WTC11 (cell line): Measurements from ENCODE around the gene MPC1.

Experiments used
- SMAD4 ChIP-seq: sonication (generic); formaldehyde crosslinking; IDR thresholded peaks from 2 replicates; pipeline ENCODE4 v1.8.0; 2022; ENCODE audit warnings: mild to moderate bottlenecking, missing genetic modification reagents
- SP1 ChIP-seq: sonication (generic); formaldehyde crosslinking; conservative IDR thresholded peaks from 2 replicates; pipeline ENCODE4 v1.8.1; 2022; ENCODE audit warnings: missing genetic modification reagents
- TF ChIP-seq, protein P1 (sequence below): sonication (generic); formaldehyde crosslinking; IDR thresholded peaks from 2 replicates; pipeline ENCODE4 v1.8.0; 2022; ENCODE audit warnings: mild to moderate bottlenecking, missing genetic modification reagents
- TF ChIP-seq, protein P2 (sequence below): sonication (generic); formaldehyde crosslinking; conservative IDR thresholded peaks from 2 replicates; pipeline ENCODE4 v1.8.1; 2022; ENCODE audit warnings: mild to moderate bottlenecking, missing genetic modification reagents

DNA sequence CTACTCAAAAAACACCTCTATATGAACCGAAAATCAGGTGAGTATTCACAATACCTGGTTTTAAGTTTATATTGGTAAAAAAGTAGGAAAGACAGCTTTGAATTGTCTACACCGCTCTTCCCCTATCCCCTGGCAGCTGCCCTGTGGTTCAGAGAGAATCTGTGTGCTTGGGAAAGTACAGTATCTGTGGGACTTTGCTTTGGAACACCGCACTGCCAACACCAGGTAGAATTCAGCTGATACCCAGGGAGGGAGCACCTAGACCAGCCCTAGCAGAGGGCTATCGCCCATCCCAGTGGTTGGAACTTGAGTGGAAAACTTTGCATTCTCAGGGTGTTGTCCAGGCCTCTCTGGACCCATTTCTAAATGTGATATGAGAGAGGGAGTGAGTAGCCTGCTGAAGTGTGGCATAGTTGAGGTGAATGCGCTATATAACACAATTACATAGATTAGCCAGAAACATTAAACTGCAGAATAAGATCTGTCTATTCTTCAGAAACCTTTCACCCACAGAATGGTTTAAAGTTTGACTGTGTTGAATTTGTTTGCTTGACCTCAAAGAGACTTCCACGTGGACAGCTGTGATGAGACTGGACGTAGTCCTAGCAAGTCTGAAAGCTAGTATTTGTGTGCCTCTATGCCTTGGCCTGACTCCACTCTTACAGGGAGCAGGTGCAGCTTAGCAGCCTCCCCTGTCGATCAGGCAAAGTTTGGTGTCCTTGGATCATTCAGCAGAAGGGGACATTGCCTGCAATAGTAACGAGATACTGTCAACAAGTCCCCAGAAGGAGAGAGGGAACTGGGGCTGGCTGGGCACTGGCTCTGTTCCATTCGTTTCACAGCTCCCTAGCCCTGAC is 11.5 kb upstream of the MPC1 start:
- no peak for TF ChIP-seq SMAD4 (CRISPR knock-in tag)
- no peak for TF ChIP-seq SP1 (CRISPR knock-in tag)
- TF ChIP-seq, protein P1, sequence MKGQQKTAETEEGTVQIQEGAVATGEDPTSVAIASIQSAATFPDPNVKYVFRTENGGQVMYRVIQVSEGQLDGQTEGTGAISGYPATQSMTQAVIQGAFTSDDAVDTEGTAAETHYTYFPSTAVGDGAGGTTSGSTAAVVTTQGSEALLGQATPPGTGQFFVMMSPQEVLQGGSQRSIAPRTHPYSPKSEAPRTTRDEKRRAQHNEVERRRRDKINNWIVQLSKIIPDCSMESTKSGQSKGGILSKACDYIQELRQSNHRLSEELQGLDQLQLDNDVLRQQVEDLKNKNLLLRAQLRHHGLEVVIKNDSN (CRISPR knock-in tag): no peak
- TF ChIP-seq, protein P2, sequence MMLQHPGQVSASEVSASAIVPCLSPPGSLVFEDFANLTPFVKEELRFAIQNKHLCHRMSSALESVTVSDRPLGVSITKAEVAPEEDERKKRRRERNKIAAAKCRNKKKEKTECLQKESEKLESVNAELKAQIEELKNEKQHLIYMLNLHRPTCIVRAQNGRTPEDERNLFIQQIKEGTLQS (CRISPR knock-in tag): no peak
